SK-N-SH (cell line): ENCODE measurements around the gene CLDN9. TPM values are rescaled to one million over a fixed set of nuclear protein-coding genes. Genes with fewer than 3 reads are reported as not detected.

Experiments
- CTCF ChIA-PET: fragments of 300-600, 350-600 bp; formaldehyde crosslinking; extraction: SDS; loops from one replicate; lab custom pipeline; 2021; lab: Yijun Ruan, JAX
- POLR2A ChIA-PET: fragments of 350-600 bp; sonication (Branson Sonifier 250); formaldehyde crosslinking; extraction: SDS; loops from one replicate; lab custom pipeline; 2020; ENCODE audit warnings: antibody characterized with exemption, inconsistent platforms; lab: Yijun Ruan, JAX
- DNase-seq: peaks from one replicate; pipeline ENCODE4 v3.0.0; 2012
- H2AFZ ChIP-seq: fragments of 200-600 bp; sonication (generic); 2 replicates; pipeline ENCODE4 v1.8.1; 2016; ENCODE audit warnings: antibody characterized with exemption, mild to moderate bottlenecking, low read depth
- H3F3A ChIP-seq: fragments of 200-600 bp; sonication (generic); replicated peaks from 2 replicates; pipeline ENCODE3; 2016; ENCODE audit warnings: antibody characterized with exemption, mild to moderate bottlenecking; ENCODE audit not compliant: insufficient read depth
- H3K27ac ChIP-seq, 2 experiments: fragments of 200-500 bp in 1 of 2; fragments of 200-600 bp in 1 of 2; sonication (Bioruptor generic) in 1 of 2; sonication (generic), shearing (Covaris generic) in 1 of 2; 2 replicates each; pipeline versions ENCODE4 v1.5.1 to v1.6.1; 2014 to 2016; ENCODE audit warnings: low read depth in 2 of 2, inconsistent platforms in 1 of 2, low read length in 1 of 2, mild to moderate bottlenecking in 1 of 2, mixed read lengths in 1 of 2
- H3K27me3 ChIP-seq: fragments of 200-600 bp; sonication (generic), shearing (Covaris generic); 2 replicates; pipeline ENCODE4 v1.6.1; 2016; ENCODE audit warnings: mixed run types; ENCODE audit not compliant: insufficient read depth
- H3K36me3 ChIP-seq, 2 experiments: fragments of 200-500 bp in 1 of 2; fragments of 200-600 bp in 1 of 2; sonication (Bioruptor generic) in 1 of 2; sonication (generic) in 1 of 2; replicated peaks in 1 of 2; 2 replicates each; pipeline versions ENCODE3 to v1.5.1; 2014 to 2016; ENCODE audit warnings: low read length in 1 of 2, mild to moderate bottlenecking in 1 of 2; ENCODE audit not compliant: insufficient read depth in 2 of 2, control insufficient read depth in 1 of 2
- H3K4me1 ChIP-seq, 2 experiments: fragments of 200-500 bp in 1 of 2; fragments of 200-600 bp in 1 of 2; sonication (Bioruptor generic) in 1 of 2; sonication (generic), shearing (Covaris generic) in 1 of 2; 2 replicates each; pipeline versions ENCODE4 v1.5.1 to v1.6.1; 2014 to 2016; ENCODE audit warnings: low read depth in 1 of 2, low read length in 1 of 2, mixed run types in 1 of 2; ENCODE audit not compliant: insufficient read depth in 2 of 2, control insufficient read depth in 1 of 2
- H3K4me2 ChIP-seq: fragments of 200-600 bp; sonication (generic), shearing (Covaris generic); 2 replicates; pipeline ENCODE4 v1.6.1; 2017; ENCODE audit warnings: mixed run types
- H3K4me3 ChIP-seq, 2 experiments: fragments of 200-500 bp in 1 of 2; fragments of 200-600 bp in 1 of 2; sonication (Bioruptor generic) in 1 of 2; sonication (generic), shearing (Covaris generic) in 1 of 2; 2 replicates each; pipeline versions ENCODE4 v1.5.1 to v1.8.1; 2014 to 2016; ENCODE audit warnings: low read depth in 2 of 2, inconsistent platforms in 1 of 2, low read length in 1 of 2, mild to moderate bottlenecking in 1 of 2, mixed read lengths in 1 of 2, moderate library complexity in 1 of 2
- H3K79me2 ChIP-seq: fragments of 200-600 bp; sonication (generic); 2 replicates; pipeline ENCODE4 v1.8.1; 2017; ENCODE audit warnings: mild to moderate bottlenecking; ENCODE audit not compliant: insufficient read depth
- H3K9ac ChIP-seq: fragments of 200-600 bp; sonication (generic); 2 replicates; pipeline ENCODE4 v1.6.1; 2017; ENCODE audit warnings: mixed run types
- H3K9me2 ChIP-seq: fragments of 200-600 bp; sonication (generic); 2 replicates; pipeline ENCODE4 v1.6.1; 2017; ENCODE audit warnings: mixed run types
- H3K9me3 ChIP-seq: fragments of 200-600 bp; sonication (generic); 2 replicates; pipeline ENCODE4 v1.6.1; 2017; ENCODE audit warnings: mixed run types, mild to moderate bottlenecking, moderate library complexity
- H4K20me1 ChIP-seq: fragments of 200-600 bp; sonication (generic); 2 replicates; pipeline ENCODE4 v1.6.1; 2017; ENCODE audit warnings: mild to moderate bottlenecking, mixed run types; ENCODE audit not compliant: insufficient read depth
- CHD2 ChIP-seq: fragments of 150-350 bp; IDR thresholded peaks from 2 replicates; pipeline ENCODE4 v1.6.1; 2018; ENCODE audit warnings: low read length; ENCODE audit not compliant: partially characterized antibody
- ELF1 ChIP-seq: IDR thresholded peaks from 2 replicates; pipeline ENCODE4 v1.4.0; 2012
- EP300 ChIP-seq, 2 experiments: IDR thresholded peaks; 2 replicates each; pipeline versions ENCODE4 v1.4.0 to v1.6.1; 2012; ENCODE audit warnings: borderline replicate concordance in 1 of 2, low read depth in 1 of 2, low read length in 1 of 2
- FOSL2 ChIP-seq: IDR thresholded peaks from 2 replicates; pipeline ENCODE4 v1.4.0; 2012; ENCODE audit warnings: low read depth, mild to moderate bottlenecking, moderate library complexity, borderline replicate concordance
- FOXJ3 ChIP-seq: sonication (generic); formaldehyde crosslinking; IDR thresholded peaks from 2 replicates; pipeline ENCODE4 v1.5.1; 2020; ENCODE audit warnings: mild to moderate bottlenecking, missing genetic modification reagents
- GABPA ChIP-seq: IDR thresholded peaks from 2 replicates; pipeline ENCODE4 v1.4.0; 2012; ENCODE audit warnings: low read depth, mild to moderate bottlenecking
- IRF3 ChIP-seq: fragments of 150-350 bp; IDR thresholded peaks from 2 replicates; pipeline ENCODE4 v1.6.1; 2016; ENCODE audit warnings: mild to moderate bottlenecking, low read depth, low read length
- JUND ChIP-seq: IDR thresholded peaks from 2 replicates; pipeline ENCODE4 v1.4.0; 2012
- MAX ChIP-seq: IDR thresholded peaks from 2 replicates; pipeline ENCODE4 v1.4.0; 2012; ENCODE audit warnings: low read depth
- NRF1 ChIP-seq: IDR thresholded peaks from 2 replicates; pipeline ENCODE4 v1.6.1; 2012; ENCODE audit warnings: low read depth, mild to moderate bottlenecking, low read length
- PBX3 ChIP-seq: IDR thresholded peaks from 2 replicates; pipeline ENCODE4; 2012
- POLR2AphosphoS5 ChIP-seq: IDR thresholded peaks from 2 replicates; pipeline ENCODE4 v1.6.1; 2012; ENCODE audit warnings: low read depth, low read length
- RAD21 ChIP-seq: IDR thresholded peaks from 2 replicates; pipeline ENCODE4 v1.6.1; 2012; ENCODE audit warnings: mild to moderate bottlenecking, low read length
- RFX5 ChIP-seq: IDR thresholded peaks from 2 replicates; pipeline ENCODE4 v1.6.1; 2012; ENCODE audit warnings: mild to moderate bottlenecking, improper control_type of control experiment, low read length
- TCF12 ChIP-seq: IDR thresholded peaks from 2 replicates; pipeline ENCODE4 v1.4.0; 2012
- TEAD4 ChIP-seq: IDR thresholded peaks from 2 replicates; pipeline ENCODE4 v1.4.0; 2012; ENCODE audit warnings: mild to moderate bottlenecking, borderline replicate concordance; ENCODE audit not compliant: insufficient read depth
- USF1 ChIP-seq: IDR thresholded peaks from 2 replicates; pipeline ENCODE4 v1.4.0; 2012; ENCODE audit warnings: low read depth, borderline replicate concordance
- YY1 ChIP-seq: IDR thresholded peaks from 2 replicates; pipeline ENCODE4 v1.4.0; 2012; ENCODE audit warnings: low read depth, mild to moderate bottlenecking
- WGBS: methylation state at CpG from one replicate; pipeline ENCODE4 v1.1.6; 2017; ENCODE audit warnings: low lambda C conversion rate; 5-methylcytosine and 5-hydroxymethylcytosine counted together
- polyA plus RNA-seq, 3 experiments: library from polyadenylated mRNA; depleted of rRNA; stranded (reverse); fragments of >200 nt; gene quantifications; 2 replicates each; pipeline ENCODE4 v1.2.3, GENCODE V29; 2012
- TF ChIP-seq, protein P1 (sequence below): IDR thresholded peaks from 2 replicates; pipeline ENCODE4 v1.4.0; 2012; ENCODE audit warnings: low read depth, borderline replicate concordance
- TF ChIP-seq, protein P2 (sequence below): fragments of 150-350 bp; IDR thresholded peaks from 2 replicates; pipeline ENCODE4 v1.6.1; 2017; ENCODE audit warnings: antibody characterized with exemption, low read length, low read depth, borderline replicate concordance

CLDN9 gene
- polyA plus RNA-seq, 1 of the 3 experiments (the other 2 are of a cell fraction), result 0.08 TPM

DNA sequence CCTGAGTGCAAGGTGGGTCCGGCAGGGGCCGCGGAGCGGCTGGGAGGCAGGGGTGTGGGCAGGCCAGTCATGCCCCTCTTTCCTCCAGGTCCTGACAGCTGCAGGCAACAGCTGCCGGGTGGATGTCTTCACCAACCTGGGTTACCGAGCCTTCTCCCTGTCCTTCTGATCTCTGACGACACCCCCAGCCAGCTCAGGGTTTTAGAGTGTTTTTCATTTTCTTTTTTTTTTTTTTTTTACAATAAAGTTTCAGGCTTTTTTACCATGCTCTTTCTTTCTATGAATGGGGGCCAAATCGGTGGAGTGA is 14.7 kb downstream of the CLDN9 start:
- Histone ChIP-seq H3K9me2 (no peaks in the 10 kb centered on the region), H3K9me3 (no peaks in the 10 kb centered on the region), H3K4me3 (no peak overlapping the region), H3K4me1 (peaks cover 8 to 11% of the 10 kb centered on the region in 2 experiments; a peak in 3 of 4 replicates), H3K27me3 (peaks cover 8% of the 10 kb centered on the region; the same call in 1 of the 2 replicates), H2AFZ (no peak overlapping the region), H3K36me3 (peaks cover 11 to 22% of the 10 kb centered on the region in 2 experiments)
- CTCF ChIA-PET, result interaction anchor here (1.1 to 9.8 kb wide), 21 partner anchors 7 to 110 kb away, joined by 3 to 141 read pairs (median 6); partner anchors contain the start of genes CLDN6, CLDN9, HCFC1R1 and IL32
- TF ChIP-seq NRF1, result no peak
- TF ChIP-seq IRF3, result no peak
- TF ChIP-seq, protein P1, sequence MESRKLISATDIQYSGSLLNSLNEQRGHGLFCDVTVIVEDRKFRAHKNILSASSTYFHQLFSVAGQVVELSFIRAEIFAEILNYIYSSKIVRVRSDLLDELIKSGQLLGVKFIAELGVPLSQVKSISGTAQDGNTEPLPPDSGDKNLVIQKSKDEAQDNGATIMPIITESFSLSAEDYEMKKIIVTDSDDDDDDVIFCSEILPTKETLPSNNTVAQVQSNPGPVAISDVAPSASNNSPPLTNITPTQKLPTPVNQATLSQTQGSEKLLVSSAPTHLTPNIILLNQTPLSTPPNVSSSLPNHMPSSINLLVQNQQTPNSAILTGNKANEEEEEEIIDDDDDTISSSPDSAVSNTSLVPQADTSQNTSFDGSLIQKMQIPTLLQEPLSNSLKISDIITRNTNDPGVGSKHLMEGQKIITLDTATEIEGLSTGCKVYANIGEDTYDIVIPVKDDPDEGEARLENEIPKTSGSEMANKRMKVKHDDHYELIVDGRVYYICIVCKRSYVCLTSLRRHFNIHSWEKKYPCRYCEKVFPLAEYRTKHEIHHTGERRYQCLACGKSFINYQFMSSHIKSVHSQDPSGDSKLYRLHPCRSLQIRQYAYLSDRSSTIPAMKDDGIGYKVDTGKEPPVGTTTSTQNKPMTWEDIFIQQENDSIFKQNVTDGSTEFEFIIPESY, result no peak
- no peak for TF ChIP-seq FOSL2
- TF ChIP-seq ELF1, result no peak
- TF ChIP-seq, protein P2, sequence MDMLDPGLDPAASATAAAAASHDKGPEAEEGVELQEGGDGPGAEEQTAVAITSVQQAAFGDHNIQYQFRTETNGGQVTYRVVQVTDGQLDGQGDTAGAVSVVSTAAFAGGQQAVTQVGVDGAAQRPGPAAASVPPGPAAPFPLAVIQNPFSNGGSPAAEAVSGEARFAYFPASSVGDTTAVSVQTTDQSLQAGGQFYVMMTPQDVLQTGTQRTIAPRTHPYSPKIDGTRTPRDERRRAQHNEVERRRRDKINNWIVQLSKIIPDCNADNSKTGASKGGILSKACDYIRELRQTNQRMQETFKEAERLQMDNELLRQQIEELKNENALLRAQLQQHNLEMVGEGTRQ, result no peak
- no peak for TF ChIP-seq JUND
- TF ChIP-seq TCF12, result no peak
- no peak for TF ChIP-seq POLR2AphosphoS5
- TF ChIP-seq EP300 (IDR thresholded peaks at IDR 0.05; ENCODE audit: borderline replicate concordance in 1 of 2, low read depth in 1 of 2, low read length in 1 of 2), result no peak
- no peak for TF ChIP-seq YY1
- TF ChIP-seq RAD21, result no peak
- TF ChIP-seq GABPA, result no peak
- TF ChIP-seq USF1, result no peak
- TF ChIP-seq MAX, result no peak
- no peak for TF ChIP-seq RFX5
- no peak for TF ChIP-seq CHD2
- no peak for TF ChIP-seq PBX3
- TF ChIP-seq TEAD4, result no peak
- no peak for TF ChIP-seq FOXJ3 (CRISPR knock-in tag)
- TF ChIP-seq, all 33 proteins: peak for 0
- no peak for DNase-seq
- Histone ChIP-seq H3F3A (peaks cover 46% of the 10 kb centered on the region), H3K27ac (no peak overlapping the region), H3K9ac (no peak overlapping the region), H3K4me2 (no peak overlapping the region), H3K79me2 (no peaks in the 10 kb centered on the region), H4K20me1 (peaks cover 12% of the 10 kb centered on the region)
- 93% methylated on average over 4 of the region's 8 CpGs for WGBS
- POLR2A ChIA-PET, result no interaction called here
